ENCODE data around the gene CNKSR3.

DNA sequence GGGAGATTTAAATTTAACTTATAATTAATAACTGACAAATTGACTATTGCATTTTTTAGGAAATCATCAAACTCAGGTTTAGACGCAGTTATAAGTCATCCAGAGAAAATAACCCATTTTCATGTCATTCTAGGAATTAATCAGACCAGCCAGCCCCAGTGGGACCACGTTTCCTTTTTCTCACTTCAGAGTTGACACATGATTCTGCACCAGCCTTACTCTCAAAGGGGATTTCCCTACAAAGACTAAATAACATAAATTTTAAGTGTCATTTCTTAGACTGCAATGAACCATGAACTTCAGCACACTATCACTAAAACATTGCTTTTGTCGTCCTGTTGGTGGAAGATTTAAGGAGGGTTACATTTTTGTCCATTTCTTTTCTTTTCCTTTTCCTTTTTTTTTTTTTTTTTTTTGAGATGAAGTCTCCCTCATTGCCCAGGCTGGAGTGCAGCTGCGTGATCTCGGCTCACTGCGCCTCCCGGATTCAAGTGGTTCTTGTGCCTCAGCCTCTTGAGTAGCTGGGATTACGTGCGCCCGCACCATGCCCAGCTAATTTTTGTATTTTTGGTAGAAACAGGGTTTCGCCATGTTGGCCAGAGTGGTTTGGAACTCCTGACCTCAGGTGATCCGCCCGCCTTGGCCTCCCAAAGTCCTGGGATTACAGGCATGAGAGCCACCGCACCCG is 157.4 kb downstream of the CNKSR3 start:
- TF ChIP-seq CTCF (IDR thresholded peaks at IDR 0.05) (no peak), POLR2A (IDR thresholded peaks at IDR 0.05) (no peak)

Data from body of pancreas (tissue), 4 donors.